ENCODE results near the gene SMAD4. TPM values are rescaled to one million over a fixed set of nuclear protein-coding genes. Genes with fewer than 3 reads are reported as not detected.

The SMAD4 gene
- polyA plus RNA-seq, 3 donors = 21.0 to 34.0 (median 29.1) TPM

DNA sequence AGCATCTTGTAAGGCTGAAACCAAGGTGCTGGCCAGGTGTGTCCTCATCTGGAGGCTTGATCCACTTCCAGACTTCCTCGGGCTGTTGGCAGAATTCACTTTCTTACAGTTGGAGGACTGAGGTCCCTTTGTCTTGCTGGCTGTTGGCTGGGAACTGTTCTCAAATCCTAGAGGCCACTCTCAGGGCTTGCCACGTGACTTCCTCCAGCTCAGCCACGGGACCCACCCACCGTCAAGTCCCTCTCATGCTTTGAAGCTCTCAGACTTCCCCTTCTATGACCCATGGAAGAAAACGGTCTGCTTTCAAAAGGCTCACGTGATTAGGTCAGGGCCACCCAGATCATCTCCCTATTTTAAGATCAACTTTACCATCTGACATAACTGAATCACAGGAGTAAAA, 77.1 kb downstream of the SMAD4 start:
- H3K9ac ChIP-seq (ENCODE audit: insufficient read depth, low read length, poor library complexity, severe bottlenecking) = no peak overlapping the region
- no peak overlapping the region for H3K27ac ChIP-seq (ENCODE audit: low read depth in 1 of 2, low read length in 2 of 2)
- Mint-ChIP-seq H3K4me1 (peaks cover 7% of the 10 kb centered on the region), H3K9me3 (peaks cover 0 to 16% (median 6%) of the 10 kb centered on the region in 7 donors), H3K27ac (peak overlapping the region in 3 of 7 donors; percentile 77 to 81 (median 79)), H3K4me3 (no peak overlapping the region), H3K36me3 (no peaks in the 10 kb centered on the region), H3K27me3 (ENCODE audit: low read depth in 3 of 3) (peaks cover 0 to 5% (median 2%) of the 10 kb centered on the region in 3 donors)
- intact Hi-C loops (cut with micrococcal nuclease) = no loop called here
- DNase-seq = peak; percentile 25 to 66 (median 39)
- TF ChIP-seq, protein P1, sequence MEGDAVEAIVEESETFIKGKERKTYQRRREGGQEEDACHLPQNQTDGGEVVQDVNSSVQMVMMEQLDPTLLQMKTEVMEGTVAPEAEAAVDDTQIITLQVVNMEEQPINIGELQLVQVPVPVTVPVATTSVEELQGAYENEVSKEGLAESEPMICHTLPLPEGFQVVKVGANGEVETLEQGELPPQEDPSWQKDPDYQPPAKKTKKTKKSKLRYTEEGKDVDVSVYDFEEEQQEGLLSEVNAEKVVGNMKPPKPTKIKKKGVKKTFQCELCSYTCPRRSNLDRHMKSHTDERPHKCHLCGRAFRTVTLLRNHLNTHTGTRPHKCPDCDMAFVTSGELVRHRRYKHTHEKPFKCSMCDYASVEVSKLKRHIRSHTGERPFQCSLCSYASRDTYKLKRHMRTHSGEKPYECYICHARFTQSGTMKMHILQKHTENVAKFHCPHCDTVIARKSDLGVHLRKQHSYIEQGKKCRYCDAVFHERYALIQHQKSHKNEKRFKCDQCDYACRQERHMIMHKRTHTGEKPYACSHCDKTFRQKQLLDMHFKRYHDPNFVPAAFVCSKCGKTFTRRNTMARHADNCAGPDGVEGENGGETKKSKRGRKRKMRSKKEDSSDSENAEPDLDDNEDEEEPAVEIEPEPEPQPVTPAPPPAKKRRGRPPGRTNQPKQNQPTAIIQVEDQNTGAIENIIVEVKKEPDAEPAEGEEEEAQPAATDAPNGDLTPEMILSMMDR (IDR thresholded peaks at IDR 0.05) = no peak
- 17% methylated on average over 6 of the region's 6 CpGs for WGBS (ENCODE audit: insufficient coverage)
- peaks cover 0 to 4% of the 10 kb centered on the region in 2 donors for H3K9me3 ChIP-seq (replicated peaks in 1 of 2; ENCODE audit: control insufficient read depth in 1 of 2, insufficient read depth in 1 of 2, low read length in 2 of 2)
- H3K36me3 ChIP-seq (replicated peaks in 1 of 2; ENCODE audit: control insufficient read depth in 1 of 2, insufficient read depth in 2 of 2, low read length in 2 of 2) = no peaks in the 10 kb centered on the region
- H2AFZ ChIP-seq (ENCODE audit: insufficient read depth, low read depth, low read length, poor library complexity, severe bottlenecking) = peak overlapping the region; percentile 61
- H3K4me1 ChIP-seq (ENCODE audit: control insufficient read depth in 1 of 2, insufficient read depth in 2 of 2, low read length in 2 of 2) = peaks cover 11% of the 10 kb centered on the region in 2 donors
- H3K79me2 ChIP-seq (ENCODE audit: insufficient read depth, low read length) = no peaks in the 10 kb centered on the region
- no peaks in the 10 kb centered on the region for H3K27me3 ChIP-seq (ENCODE audit: control insufficient read depth in 2 of 2, insufficient read depth in 2 of 2, low read length in 2 of 2)
- H3K4me2 ChIP-seq (replicated peaks; ENCODE audit: extremely low read depth, low read length, poor library complexity, severe bottlenecking) = peak overlapping the region; percentile 29
- peak overlapping the region in 1 of 3 experiments; percentile 13 for H3K4me3 ChIP-seq (replicated peaks in 1 of 3; ENCODE audit: low read depth in 2 of 3, low read length in 3 of 3)
- H4K20me1 ChIP-seq (ENCODE audit: insufficient read depth, low read length) = no peaks in the 10 kb centered on the region

GRCh38 chr18:51107598-51108305, 77.7 kb downstream of the SMAD4 start:
- Histone ChIP-seq H3K4me3 (replicated peaks in 1 of 3; ENCODE audit: low read depth in 2 of 3, low read length in 3 of 3) (peak overlapping the region in 1 of 3 experiments; percentile 13), H3K4me2 (replicated peaks; ENCODE audit: extremely low read depth, low read length, poor library complexity, severe bottlenecking) (peak overlapping the region; percentile 29), H3K4me1 (ENCODE audit: control insufficient read depth in 1 of 2, insufficient read depth in 2 of 2, low read length in 2 of 2) (peaks cover 11% of the 10 kb centered on the region in 2 donors), H2AFZ (ENCODE audit: insufficient read depth, low read depth, low read length, poor library complexity, severe bottlenecking) (peak overlapping the region; percentile 61), H3K9ac (ENCODE audit: insufficient read depth, low read length, poor library complexity, severe bottlenecking) (no peak overlapping the region), H3K9me3 (replicated peaks in 1 of 2; ENCODE audit: control insufficient read depth in 1 of 2, insufficient read depth in 1 of 2, low read length in 2 of 2) (peaks cover 0 to 7% of the 10 kb centered on the region in 2 donors), H4K20me1 (ENCODE audit: insufficient read depth, low read length) (no peaks in the 10 kb centered on the region), H3K27ac (ENCODE audit: low read depth in 1 of 2, low read length in 2 of 2) (no peak overlapping the region), H3K36me3 (replicated peaks in 1 of 2; ENCODE audit: control insufficient read depth in 1 of 2, insufficient read depth in 2 of 2, low read length in 2 of 2) (no peaks in the 10 kb centered on the region), H3K27me3 (ENCODE audit: control insufficient read depth in 2 of 2, insufficient read depth in 2 of 2, low read length in 2 of 2) (no peaks in the 10 kb centered on the region), H3K79me2 (ENCODE audit: insufficient read depth, low read length) (no peaks in the 10 kb centered on the region)
- Mint-ChIP-seq H3K4me1 (peaks cover 7% of the 10 kb centered on the region), H3K27ac (peak overlapping the region in 6 of 7 donors; percentile 1 to 81 (median 68)), H3K27me3 (ENCODE audit: low read depth in 3 of 3) (peaks cover 0 to 5% (median 2%) of the 10 kb centered on the region in 3 donors), H3K36me3 (no peaks in the 10 kb centered on the region), H3K9me3 (peaks cover 0 to 19% (median 6%) of the 10 kb centered on the region in 7 donors), H3K4me3 (no peak overlapping the region)
- WGBS (ENCODE audit: insufficient coverage) = 90% methylated on average over 5 of the region's 9 CpGs
- no peak for DNase-seq
- TF ChIP-seq, protein P1 (IDR thresholded peaks at IDR 0.05) = no peak
- intact Hi-C loops (cut with micrococcal nuclease) = no loop called here
